Panc1 (cell line): Measurements from ENCODE around the gene MACROH2A1. TPM values are rescaled to one million over a fixed set of nuclear protein-coding genes. Genes with fewer than 3 reads are reported as not detected.

Experiments
- ATAC-seq: fragments of 200-7000 bp; cut with Tn5 transposase; 2 replicates; pipeline ENCODE4 v1.9.1; 2020; ENCODE audit warnings: mild to moderate bottlenecking, moderate library complexity
- BruUV-seq: library from RNA; stranded (reverse); fragments of 400-500 nt; replicated peaks from 2 replicates; lab custom pipeline; 2021; lab: Mats Ljungman, UMichigan
- CTCF ChIA-PET: fragments of 300-600 bp; sonication (Branson Sonifier 250); formaldehyde crosslinking; loops from one replicate; lab custom pipeline; 2022; ENCODE audit warnings: antibody characterized with exemption; lab: Charles Lee
- POLR2A ChIA-PET: fragments of 300-600 bp; sonication (Branson Sonifier 250); formaldehyde crosslinking; loops from one replicate; lab custom pipeline; 2022; ENCODE audit warnings: antibody characterized with exemption; lab: Charles Lee
- DNase-seq: peaks from one replicate; pipeline ENCODE4 v3.0.0-alpha.2; 2010; ENCODE audit warnings: low read depth, low spot score
- H3K27ac ChIP-seq: 2 replicates; pipeline ENCODE4 v1.5.1; 2011; ENCODE audit warnings: mild to moderate bottlenecking, low read length, inconsistent platforms
- H3K27me3 ChIP-seq: fragments of 200-500 bp; sonication (Bioruptor generic); 2 replicates; pipeline ENCODE4 v1.6.0; 2014; ENCODE audit warnings: low read length, inconsistent platforms; ENCODE audit not compliant: control insufficient read depth, insufficient read depth
- H3K36me3 ChIP-seq: fragments of 200-500 bp; sonication (Bioruptor generic); 2 replicates; pipeline ENCODE4 v1.5.1; 2014; ENCODE audit warnings: inconsistent platforms, mild to moderate bottlenecking, low read length, moderate library complexity; ENCODE audit not compliant: control insufficient read depth, insufficient read depth
- H3K4me1 ChIP-seq: 2 replicates; pipeline ENCODE4 v1.5.1; 2011; ENCODE audit warnings: inconsistent platforms, mild to moderate bottlenecking, low read length, moderate library complexity; ENCODE audit not compliant: control insufficient read depth, insufficient read depth
- H3K4me3 ChIP-seq, 2 experiments: 2 replicates each; pipeline ENCODE4 v1.5.1; 2011 to 2012; ENCODE audit warnings: low read depth in 2 of 2, low read length in 2 of 2, mild to moderate bottlenecking in 2 of 2, inconsistent platforms in 1 of 2, moderate library complexity in 1 of 2
- H3K9me3 ChIP-seq: fragments of 200-500 bp; sonication (Bioruptor generic); 2 replicates; pipeline ENCODE4 v1.5.1; 2014; ENCODE audit warnings: low read depth, mild to moderate bottlenecking, inconsistent platforms, low read length, moderate library complexity; ENCODE audit not compliant: control insufficient read depth, insufficient read depth
- CTCF ChIP-seq: fragments of 450-650 bp; IDR thresholded peaks from 2 replicates; pipeline ENCODE4 v1.5.1; 2017; ENCODE audit warnings: mild to moderate bottlenecking
- POLR2AphosphoS5 ChIP-seq: IDR thresholded peaks from 2 replicates; pipeline ENCODE4 v1.6.1; 2012; ENCODE audit warnings: mild to moderate bottlenecking, low read depth, low read length, moderate library complexity
- REST ChIP-seq, 2 experiments: IDR thresholded peaks; 2 replicates each; pipeline ENCODE4 v1.6.1; 2011 to 2012; ENCODE audit warnings: low read depth in 2 of 2, control low read depth in 1 of 2, low read length in 1 of 2, mild to moderate bottlenecking in 1 of 2, moderate library complexity in 1 of 2; ENCODE audit not compliant: insufficient read depth in 1 of 2
- SIN3A ChIP-seq: IDR thresholded peaks from 2 replicates; pipeline ENCODE4 v1.6.1; 2012; ENCODE audit warnings: low read depth, mild to moderate bottlenecking, low read length, moderate library complexity, borderline replicate concordance; ENCODE audit not compliant: insufficient read depth
- TCF7L2 ChIP-seq: IDR thresholded peaks from 2 replicates; pipeline ENCODE4 v1.6.1; 2011; ENCODE audit warnings: mild to moderate bottlenecking, low read depth, low read length, inconsistent platforms
- in situ Hi-C: cut with HindIII; loops from 2 replicates; pipeline ENCODE4 v1.10.0; 2016; ENCODE audit warnings: low sequenced_read_pairs, low pct_unique_long_range_greater_than_20kb
- intact Hi-C: fragments of 100-400 bp; cut with micrococcal nuclease; formaldehyde crosslinking; loops from one replicate; pipeline ENCODE4 v1.10.0; 2022; ENCODE audit not compliant: unreplicated experiment
- total RNA-seq: library from RNA; stranded (reverse); gene quantifications from one replicate; pipeline ENCODE4 v1.2.1, GENCODE V29; 2021; ENCODE audit not compliant: unreplicated experiment

The MACROH2A1 gene
- total RNA-seq, 1 experiment from 2014 or later = 162 TPM

GRCh38 chr5:135447298-135447929 lies 48.4 kb upstream of the MACROH2A1 start, which contains the start of gene DCANP1:
DCANP1 (minus strand) TSS chr5:135447348; CDS start chr5:135447108, 240 bp downstream.
- no peak within 1 kb of the TSS for H3K4me3 ChIP-seq
- H3K4me1 ChIP-seq = no peaks in the 10 kb centered on the region
- BruUV-seq = no TSS peak
- CTCF ChIA-PET = interaction anchor here (0.6 kb wide), 1 partner anchor 164 kb away, joined by 4 read pairs; no protein-coding TSS in a partner anchor
- POLR2A ChIA-PET = no interaction called here
- intact Hi-C loops (no loop called here), in situ Hi-C loops (no loop called here)
- no peaks in the 10 kb centered on the region for H3K9me3 ChIP-seq
- ATAC-seq (no peak), DNase-seq (no peak)
- TF ChIP-seq TCF7L2 (no peak), POLR2AphosphoS5 (no peak), SIN3A (no peak), REST (IDR thresholded peaks at IDR 0.05; ENCODE audit: insufficient read depth in 1 of 2, low read depth in 2 of 2, low read length in 1 of 2) (no peak), CTCF (no peak)
- H3K27me3 ChIP-seq = peaks cover 2% of the 10 kb centered on the region; the same call in 1 of the 2 replicates
- no peaks in the 10 kb centered on the region for H3K36me3 ChIP-seq
- no peak within 1 kb of the TSS for H3K27ac ChIP-seq

- in situ Hi-C loops (no loop called here), intact Hi-C loops (no loop called here)
- Histone ChIP-seq H3K4me3 (no peak overlapping the region), H3K27me3 (peaks cover 2% of the 10 kb centered on the region; the same call in 1 of the 2 replicates), H3K9me3 (no peaks in the 10 kb centered on the region), H3K27ac (no peak overlapping the region), H3K36me3 (no peaks in the 10 kb centered on the region), H3K4me1 (no peaks in the 10 kb centered on the region)
- no TSS peak for BruUV-seq
- DNase-seq (no peak), ATAC-seq (no peak)
- no peak for TF ChIP-seq TCF7L2
- no peak for TF ChIP-seq POLR2AphosphoS5
- no peak for TF ChIP-seq CTCF
- TF ChIP-seq SIN3A = no peak
- TF ChIP-seq REST (IDR thresholded peaks at IDR 0.05; ENCODE audit: insufficient read depth in 1 of 2, low read depth in 2 of 2, low read length in 1 of 2) = no peak
- ChIA-PET POLR2A (interaction anchor here (0.5 kb wide), 1 partner anchor 11 kb away, joined by 3 read pairs; no protein-coding TSS in a partner anchor), CTCF (interaction anchor here (1.3 kb wide), 1 partner anchor 11 kb away, joined by 7 read pairs; no protein-coding TSS in a partner anchor)
Measured at GRCh38 chr5:135446615-135447014, 47.6 kb upstream of the MACROH2A1 start.
